Germinal center (tissue), 1 donor: ENCODE results near the gene ASB13.

Experiments used
- DNase-seq: peaks from one replicate; pipeline ENCODE4 v3.0.0; 2012; ENCODE audit warnings: mixed read lengths, low spot score

The ASB13 gene

GRCh38 chr10:5666008-5666840 is at the start of gene ASB13:
ASB13 (minus strand) TSS chr10:5666595; CDS start chr10:5666551, 44 bp downstream.
- DNase-seq: peak; percentile 59

- no peak for DNase-seq
These were observed 45.2 kb upstream of the ASB13 start for GRCh38 chr10:5711642-5712041.

GRCh38 chr10:5710859-5711258 is 44.5 kb upstream of the ASB13 start:
- no peak for DNase-seq

GRCh38 chr10:5709865-5710264 is 43.5 kb upstream of the ASB13 start:
- no peak for DNase-seq

- no peak for DNase-seq
These were observed 42.0 kb upstream of the ASB13 start for GRCh38 chr10:5708356-5708755.

GRCh38 chr10:5698062-5698461 is 31.7 kb upstream of the ASB13 start:
- no peak for DNase-seq

GRCh38 chr10:5697342-5697741 is 30.9 kb upstream of the ASB13 start:
- no peak for DNase-seq

- peak; percentile 57 for DNase-seq
These were observed 28.2 kb upstream of the ASB13 start for GRCh38 chr10:5694573-5694972.

- DNase-seq: peak; percentile 68
These were observed 26.3 kb upstream of the ASB13 start for GRCh38 chr10:5692461-5693358.

GRCh38 chr10:5691786-5692185 is 25.4 kb upstream of the ASB13 start:
- no peak for DNase-seq

GRCh38 chr10:5688587-5688986 is 22.2 kb upstream of the ASB13 start:
- DNase-seq: no peak

- DNase-seq: no peak
These were observed 19.4 kb upstream of the ASB13 start for GRCh38 chr10:5685764-5686240.

- DNase-seq: peak; percentile 45
These were observed 18.8 kb upstream of the ASB13 start for GRCh38 chr10:5684971-5685763.

- DNase-seq: peak; percentile 94
These were observed 18.0 kb upstream of the ASB13 start, which contains the start of gene TASOR2 for GRCh38 chr10:5684318-5684970. TASOR2 (plus strand) TSS chr10:5684838; CDS start chr10:5720643, 35,805 bp downstream.

GRCh38 chr10:5683065-5683464 is 16.7 kb upstream of the ASB13 start:
- no peak for DNase-seq

GRCh38 chr10:5681930-5682329 is 15.5 kb upstream of the ASB13 start:
- no peak for DNase-seq

- no peak for DNase-seq
These were observed 13.2 kb upstream of the ASB13 start for GRCh38 chr10:5679606-5680005.

GRCh38 chr10:5679037-5679435 is 12.6 kb upstream of the ASB13 start:
- no peak for DNase-seq

GRCh38 chr10:5678397-5679036 is 12.1 kb upstream of the ASB13 start:
- DNase-seq: no peak

GRCh38 chr10:5670662-5671375 is 4.4 kb upstream of the ASB13 start:
- DNase-seq: no peak
